Measurements from ENCODE around the gene ASB18.

ASB18 gene

GRCh38 chr2:236166796-236167296, 97.4 kb downstream of the ASB18 start:
- Histone ChIP-seq H3K27me3 (ENCODE audit: insufficient read depth, low read length, poor library complexity) (peaks cover 84% of the 10 kb centered on the region), H3K4ac (ENCODE audit: low read depth, low read length) (no peak overlapping the region), H4K5ac (ENCODE audit: low read length) (no peak overlapping the region), H3K79me1 (ENCODE audit: low read length) (no peaks in the 10 kb centered on the region), H3K4me2 (ENCODE audit: low read length) (no peak overlapping the region), H3K79me2 (ENCODE audit: control insufficient read depth, insufficient read depth, low read length) (no peaks in the 10 kb centered on the region), H3K4me1 (ENCODE audit: control insufficient read depth, low read depth, low read length) (peaks cover 3% of the 10 kb centered on the region), H4K8ac (ENCODE audit: low read depth, low read length) (no peak overlapping the region), H3K23ac (ENCODE audit: low read length) (no peak overlapping the region), H3K18ac (ENCODE audit: low read length) (no peak overlapping the region), H3K9ac (ENCODE audit: low read length) (no peak overlapping the region), H3K56ac (ENCODE audit: low read length) (peak overlapping the region; percentile 78), H3K4me3 (ENCODE audit: low read length) (no peak overlapping the region), H3K27ac (ENCODE audit: low read depth, low read length) (no peak overlapping the region), H2AK5ac (ENCODE audit: low read length) (no peak overlapping the region), H2BK15ac (replicated peaks; ENCODE audit: low read depth) (no peak overlapping the region), H2BK5ac (ENCODE audit: low read length) (no peak overlapping the region), H2BK120ac (ENCODE audit: low read depth, low read length) (no peak overlapping the region), H3K36me3 (ENCODE audit: control insufficient read depth, insufficient read depth, low read length) (no peaks in the 10 kb centered on the region)
- DNase-seq = no peak
- no CpG with 5 or more reads among the region's 29 CpGs for WGBS (ENCODE audit: extremely low coverage, insufficient coverage, low lambda C conversion rate)

- peak; percentile 47 for DNase-seq
- no peaks in the 10 kb centered on the region for H3K79me1 ChIP-seq (ENCODE audit: low read length)
- H3K4me3 ChIP-seq (ENCODE audit: low read length) = no peak overlapping the region
- peaks cover 84% of the 10 kb centered on the region for H3K27me3 ChIP-seq (ENCODE audit: insufficient read depth, low read length, poor library complexity)
- H2AK5ac ChIP-seq (ENCODE audit: low read length) = no peak overlapping the region
- H4K5ac ChIP-seq (ENCODE audit: low read length) = no peak overlapping the region
- H3K4me1 ChIP-seq (ENCODE audit: control insufficient read depth, low read depth, low read length) = peaks cover 3% of the 10 kb centered on the region
- no CpG with 5 or more reads among the region's 58 CpGs for WGBS (ENCODE audit: extremely low coverage, insufficient coverage, low lambda C conversion rate)
- H3K79me2 ChIP-seq (ENCODE audit: control insufficient read depth, insufficient read depth, low read length) = no peaks in the 10 kb centered on the region
- H3K23ac ChIP-seq (ENCODE audit: low read length) = no peak overlapping the region
- no peak overlapping the region for H4K8ac ChIP-seq (ENCODE audit: low read depth, low read length)
- H3K9ac ChIP-seq (ENCODE audit: low read length) = no peak overlapping the region
- no peak overlapping the region for H3K18ac ChIP-seq (ENCODE audit: low read length)
- H3K56ac ChIP-seq (ENCODE audit: low read length) = no peak overlapping the region
- no peaks in the 10 kb centered on the region for H3K36me3 ChIP-seq (ENCODE audit: control insufficient read depth, insufficient read depth, low read length)
- no peak overlapping the region for H2BK15ac ChIP-seq (replicated peaks; ENCODE audit: low read depth)
- no peak overlapping the region for H3K27ac ChIP-seq (ENCODE audit: low read depth, low read length)
- no peak overlapping the region for H2BK5ac ChIP-seq (ENCODE audit: low read length)
- H3K4me2 ChIP-seq (ENCODE audit: low read length) = no peak overlapping the region
- no peak overlapping the region for H2BK120ac ChIP-seq (ENCODE audit: low read depth, low read length)
- H3K4ac ChIP-seq (ENCODE audit: low read depth, low read length) = no peak overlapping the region
These were observed 98.1 kb downstream of the ASB18 start for GRCh38 chr2:236165842-236166795.

DNA sequence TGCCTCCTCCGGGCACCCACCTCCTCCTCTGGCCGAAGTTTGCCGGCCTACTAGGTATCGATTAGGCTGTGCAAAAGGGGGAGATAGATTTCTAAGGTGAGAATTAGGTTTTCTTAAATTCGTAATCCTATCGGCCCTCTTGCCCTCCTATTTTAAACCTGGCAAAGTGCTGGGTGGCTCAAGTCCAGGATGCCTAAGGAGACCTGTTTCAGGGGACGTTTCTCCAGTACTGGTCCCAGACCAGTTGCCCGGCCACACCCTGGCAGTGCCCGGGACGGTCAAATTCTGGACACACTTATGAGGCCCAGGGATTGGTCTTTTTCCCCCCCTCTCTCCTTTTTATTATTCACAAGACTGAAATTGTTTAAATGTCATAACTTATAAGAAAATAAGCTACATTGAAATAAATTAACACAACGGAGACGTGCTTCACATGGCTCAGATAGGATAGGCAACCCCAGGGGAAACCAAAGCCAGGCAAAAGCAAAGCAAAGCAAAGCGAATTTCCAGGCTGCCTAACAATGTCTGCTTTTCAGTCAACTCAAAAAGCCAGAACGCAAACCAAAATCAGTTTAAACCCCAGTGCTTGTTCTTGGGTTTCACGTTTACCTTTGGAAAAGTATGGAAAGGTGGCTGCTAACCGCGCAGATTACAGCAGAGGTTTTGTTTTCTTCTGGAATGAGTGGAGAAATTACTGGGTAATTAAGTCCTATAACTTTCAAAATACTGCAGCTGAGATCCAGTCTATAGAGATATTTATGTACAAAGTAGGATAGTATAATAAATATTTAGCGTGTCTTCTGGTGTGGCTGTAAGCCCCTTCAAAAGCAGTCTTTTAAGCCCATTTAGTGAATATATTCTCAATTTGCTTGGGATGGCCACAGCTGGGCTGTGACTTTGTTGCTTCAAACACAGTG, 99.0 kb downstream of the ASB18 start:
- no peak overlapping the region for H2BK120ac ChIP-seq (ENCODE audit: low read depth, low read length)
- H4K8ac ChIP-seq (ENCODE audit: low read depth, low read length) = no peak overlapping the region
- peak overlapping the region; percentile 51 for H3K4me2 ChIP-seq (ENCODE audit: low read length)
- no peak overlapping the region for H4K5ac ChIP-seq (ENCODE audit: low read length)
- H2BK15ac ChIP-seq (replicated peaks; ENCODE audit: low read depth) = no peak overlapping the region
- H3K4ac ChIP-seq (ENCODE audit: low read depth, low read length) = no peak overlapping the region
- no peak overlapping the region for H3K27ac ChIP-seq (ENCODE audit: low read depth, low read length)
- no peak overlapping the region for H3K4me3 ChIP-seq (ENCODE audit: low read length)
- no CpG with 5 or more reads among the region's 18 CpGs for WGBS (ENCODE audit: extremely low coverage, insufficient coverage, low lambda C conversion rate)
- DNase-seq = no peak
- peaks cover 3% of the 10 kb centered on the region for H3K4me1 ChIP-seq (ENCODE audit: control insufficient read depth, low read depth, low read length)
- no peak overlapping the region for H2AK5ac ChIP-seq (ENCODE audit: low read length)
- H3K56ac ChIP-seq (ENCODE audit: low read length) = no peak overlapping the region
- peaks cover 84% of the 10 kb centered on the region for H3K27me3 ChIP-seq (ENCODE audit: insufficient read depth, low read length, poor library complexity)
- H3K23ac ChIP-seq (ENCODE audit: low read length) = no peak overlapping the region
- H2BK5ac ChIP-seq (ENCODE audit: low read length) = no peak overlapping the region
- no peaks in the 10 kb centered on the region for H3K36me3 ChIP-seq (ENCODE audit: control insufficient read depth, insufficient read depth, low read length)
- H3K18ac ChIP-seq (ENCODE audit: low read length) = no peak overlapping the region
- no peaks in the 10 kb centered on the region for H3K79me2 ChIP-seq (ENCODE audit: control insufficient read depth, insufficient read depth, low read length)
- no peak overlapping the region for H3K9ac ChIP-seq (ENCODE audit: low read length)
- no peaks in the 10 kb centered on the region for H3K79me1 ChIP-seq (ENCODE audit: low read length)

DNA sequence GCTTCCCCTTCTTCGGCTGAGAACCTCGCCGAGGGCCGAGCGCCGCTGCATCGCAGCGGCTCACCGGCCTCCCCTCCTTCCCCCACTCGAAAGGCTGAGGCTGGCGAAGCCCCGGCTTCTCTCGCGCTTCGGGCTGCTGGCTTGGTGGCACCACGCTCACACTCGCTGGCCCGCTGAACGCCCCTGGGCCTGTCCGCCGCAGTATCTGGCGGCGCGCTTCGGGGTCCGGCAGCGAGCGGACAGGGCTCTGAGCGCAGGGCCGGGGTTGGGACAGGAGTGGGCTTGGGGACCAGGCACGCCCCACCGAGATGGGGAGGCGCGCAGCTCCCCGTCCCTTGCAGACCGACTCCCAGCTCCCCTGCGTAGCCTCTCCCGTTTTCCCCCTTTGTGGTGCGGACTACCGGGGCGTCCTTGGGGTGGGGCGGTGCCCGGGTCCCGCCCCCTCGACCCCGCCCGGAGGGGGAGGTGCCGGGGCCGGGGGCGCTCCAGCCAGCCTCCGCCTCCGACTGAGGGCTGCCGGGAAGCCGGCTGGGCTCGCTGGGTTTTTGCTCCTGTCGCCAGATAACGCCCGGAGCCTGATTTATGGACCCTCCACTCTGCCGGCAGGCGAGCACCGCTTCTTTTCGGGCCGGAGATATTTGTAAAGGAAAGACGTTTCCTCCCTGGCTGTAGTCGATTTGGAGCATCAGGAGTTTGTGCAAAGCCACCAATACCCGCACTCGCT, 99.8 kb downstream of the ASB18 start:
- H2BK5ac ChIP-seq (ENCODE audit: low read length) = no peak overlapping the region
- peak overlapping the region; percentile 57 for H3K9ac ChIP-seq (ENCODE audit: low read length)
- H4K5ac ChIP-seq (ENCODE audit: low read length) = no peak overlapping the region
- H3K4me3 ChIP-seq (ENCODE audit: low read length) = peak overlapping the region; percentile 33
- H3K56ac ChIP-seq (ENCODE audit: low read length) = peak overlapping the region; percentile 85
- H3K4me2 ChIP-seq (ENCODE audit: low read length) = peak overlapping the region; percentile 51
- peaks cover 82% of the 10 kb centered on the region for H3K27me3 ChIP-seq (ENCODE audit: insufficient read depth, low read length, poor library complexity)
- H3K79me2 ChIP-seq (ENCODE audit: control insufficient read depth, insufficient read depth, low read length) = no peaks in the 10 kb centered on the region
- H3K4ac ChIP-seq (ENCODE audit: low read depth, low read length) = no peak overlapping the region
- DNase-seq = peak; percentile 72
- WGBS (ENCODE audit: extremely low coverage, insufficient coverage, low lambda C conversion rate) = no CpG with 5 or more reads among the region's 67 CpGs
- H3K36me3 ChIP-seq (ENCODE audit: control insufficient read depth, insufficient read depth, low read length) = no peaks in the 10 kb centered on the region
- H3K18ac ChIP-seq (ENCODE audit: low read length) = no peak overlapping the region
- H4K8ac ChIP-seq (ENCODE audit: low read depth, low read length) = no peak overlapping the region
- H2BK15ac ChIP-seq (replicated peaks; ENCODE audit: low read depth) = no peak overlapping the region
- H2BK120ac ChIP-seq (ENCODE audit: low read depth, low read length) = no peak overlapping the region
- no peak overlapping the region for H3K23ac ChIP-seq (ENCODE audit: low read length)
- H3K27ac ChIP-seq (ENCODE audit: low read depth, low read length) = no peak overlapping the region
- H3K4me1 ChIP-seq (ENCODE audit: control insufficient read depth, low read depth, low read length) = no peaks in the 10 kb centered on the region
- no peaks in the 10 kb centered on the region for H3K79me1 ChIP-seq (ENCODE audit: low read length)
- no peak overlapping the region for H2AK5ac ChIP-seq (ENCODE audit: low read length)

- Histone ChIP-seq H3K36me3 (ENCODE audit: control insufficient read depth, insufficient read depth, low read length) (no peaks in the 10 kb centered on the region), H3K79me1 (ENCODE audit: low read length) (no peaks in the 10 kb centered on the region), H3K27me3 (ENCODE audit: insufficient read depth, low read length, poor library complexity) (peaks cover 81% of the 10 kb centered on the region), H2BK5ac (ENCODE audit: low read length) (no peak overlapping the region), H3K4me3 (ENCODE audit: low read length) (no peak overlapping the region), H3K27ac (ENCODE audit: low read depth, low read length) (no peak overlapping the region), H3K23ac (ENCODE audit: low read length) (no peak overlapping the region), H3K9ac (ENCODE audit: low read length) (peak overlapping the region; percentile 57), H2BK120ac (ENCODE audit: low read depth, low read length) (no peak overlapping the region), H2BK15ac (replicated peaks; ENCODE audit: low read depth) (no peak overlapping the region), H2AK5ac (ENCODE audit: low read length) (no peak overlapping the region), H4K5ac (ENCODE audit: low read length) (no peak overlapping the region), H3K4ac (ENCODE audit: low read depth, low read length) (no peak overlapping the region), H3K4me1 (ENCODE audit: control insufficient read depth, low read depth, low read length) (no peaks in the 10 kb centered on the region), H4K8ac (ENCODE audit: low read depth, low read length) (no peak overlapping the region), H3K4me2 (ENCODE audit: low read length) (peak overlapping the region; percentile 51), H3K56ac (ENCODE audit: low read length) (peak overlapping the region; percentile 85), H3K18ac (ENCODE audit: low read length) (peak overlapping the region; percentile 24), H3K79me2 (ENCODE audit: control insufficient read depth, insufficient read depth, low read length) (no peaks in the 10 kb centered on the region)
- no peak for DNase-seq
- no CpG with 5 or more reads among the region's 59 CpGs for WGBS (ENCODE audit: extremely low coverage, insufficient coverage, low lambda C conversion rate)
These were observed 100.6 kb downstream of the ASB18 start for GRCh38 chr2:236163471-236164200.
